ENCODE data around the gene ADAMTS20.

GRCh38 chr12:43331935-43332334 lies 220.1 kb downstream of the ADAMTS20 start:
- TF ChIP-seq CTCF (conservative IDR thresholded peaks at IDR 0.05 in 1 of 2, IDR thresholded peaks at IDR 0.05 in 1 of 2; ENCODE audit: extremely low read depth in 1 of 2, insufficient read depth in 1 of 2, low read depth in 1 of 2, low read length in 2 of 2) = no peak
- no peak for TF ChIP-seq EZH2 (IDR thresholded peaks at IDR 0.05; ENCODE audit: borderline replicate concordance, low read length)
